ENCODE data around the gene TSEN54. TPM values are rescaled to one million over a fixed set of nuclear protein-coding genes. Genes with fewer than 3 reads are reported as not detected.

TSEN54 gene
- total RNA-seq, 1 experiment from 2014 or later = 44.5 TPM

DNA sequence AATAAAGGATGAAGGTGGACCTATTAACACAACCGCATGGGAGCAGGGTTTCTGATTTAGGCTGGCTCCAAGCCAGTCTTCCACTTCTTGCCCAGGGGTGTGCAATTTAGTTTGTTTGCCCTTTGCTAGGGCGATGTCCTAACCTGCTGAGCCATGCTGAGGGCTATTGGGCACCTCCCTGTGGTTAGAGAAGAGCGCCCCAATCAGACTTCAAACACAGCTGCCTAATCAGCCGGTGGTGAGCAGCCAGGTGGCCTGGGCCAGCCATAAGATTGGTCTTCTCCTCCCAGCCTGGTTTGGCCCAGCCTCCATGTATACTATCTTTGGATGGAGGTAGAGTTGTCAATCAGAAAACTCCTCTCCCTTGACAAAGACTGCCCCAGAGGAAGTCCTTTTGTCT is 44.2 kb upstream of the TSEN54 start:
- Histone ChIP-seq H3K79me2 (ENCODE audit: insufficient read depth, low read length) (no peaks in the 10 kb centered on the region), H3K56ac (ENCODE audit: insufficient read length, low read depth, low read length) (no peak overlapping the region), H2BK20ac (ENCODE audit: low read depth, low read length, poor library complexity, severe bottlenecking) (no peak overlapping the region), H3K4me1 (ENCODE audit: insufficient read depth, low read length) (no peaks in the 10 kb centered on the region), H2BK12ac (ENCODE audit: insufficient read length, low read depth, low read length) (no peak overlapping the region), H3K27me3 (ENCODE audit: insufficient read depth, low read length) (no peaks in the 10 kb centered on the region), H3T11ph (ENCODE audit: low read length) (no peak overlapping the region), H4K8ac (replicated peaks; ENCODE audit: insufficient read length, low read depth, low read length) (no peak overlapping the region), H3K23me2 (ENCODE audit: insufficient read length, low read depth, low read length, poor library complexity, severe bottlenecking) (no peaks in the 10 kb centered on the region), H3K23ac (ENCODE audit: insufficient read length, low read depth, low read length) (no peak overlapping the region), H2AFZ (ENCODE audit: low read length) (no peak overlapping the region), H3K4ac (ENCODE audit: low read depth, low read length) (no peak overlapping the region), H3K27ac (ENCODE audit: insufficient read length, low read depth, low read length) (no peak overlapping the region), H3K79me1 (ENCODE audit: insufficient read depth, low read depth, low read length, poor library complexity, severe bottlenecking) (no peaks in the 10 kb centered on the region), H3K9me3 (ENCODE audit: control insufficient read depth, low read depth, low read length) (no peaks in the 10 kb centered on the region), H3K9ac (ENCODE audit: extremely low read depth, insufficient read length, low read length) (no peak overlapping the region), H3K14ac (ENCODE audit: insufficient read depth, low read length) (no peak overlapping the region), H2BK15ac (ENCODE audit: low read depth, low read length) (no peak overlapping the region), H2BK120ac (ENCODE audit: low read depth, low read length, poor library complexity, severe bottlenecking) (no peak overlapping the region), H4K5ac (ENCODE audit: insufficient read length, low read depth, low read length) (no peak overlapping the region), H4K91ac (ENCODE audit: insufficient read length, low read depth, low read length) (no peak overlapping the region), H2BK5ac (ENCODE audit: insufficient read length, low read length) (no peak overlapping the region), H3K18ac (ENCODE audit: insufficient read length, low read depth, low read length) (no peak overlapping the region), H2AK5ac (ENCODE audit: insufficient read length, low read length) (no peak overlapping the region), H3K4me2 (ENCODE audit: insufficient read depth, insufficient read length, low read length) (no peak overlapping the region), H4K20me1 (ENCODE audit: control insufficient read depth, insufficient read depth, insufficient read length) (no peaks in the 10 kb centered on the region)
- H3K4me1 Mint-ChIP-seq = 0 out of 4 replicates have a peak, but pooled peaks cover 0 to 2% of the 10 kb centered on the region in 2 experiments
- no peaks in the 10 kb centered on the region for H3K27me3 Mint-ChIP-seq (ENCODE audit: low read depth)
- no peaks in the 10 kb centered on the region for H3K9me3 Mint-ChIP-seq
- no peak for DNase-seq
- TF ChIP-seq, protein P1, sequence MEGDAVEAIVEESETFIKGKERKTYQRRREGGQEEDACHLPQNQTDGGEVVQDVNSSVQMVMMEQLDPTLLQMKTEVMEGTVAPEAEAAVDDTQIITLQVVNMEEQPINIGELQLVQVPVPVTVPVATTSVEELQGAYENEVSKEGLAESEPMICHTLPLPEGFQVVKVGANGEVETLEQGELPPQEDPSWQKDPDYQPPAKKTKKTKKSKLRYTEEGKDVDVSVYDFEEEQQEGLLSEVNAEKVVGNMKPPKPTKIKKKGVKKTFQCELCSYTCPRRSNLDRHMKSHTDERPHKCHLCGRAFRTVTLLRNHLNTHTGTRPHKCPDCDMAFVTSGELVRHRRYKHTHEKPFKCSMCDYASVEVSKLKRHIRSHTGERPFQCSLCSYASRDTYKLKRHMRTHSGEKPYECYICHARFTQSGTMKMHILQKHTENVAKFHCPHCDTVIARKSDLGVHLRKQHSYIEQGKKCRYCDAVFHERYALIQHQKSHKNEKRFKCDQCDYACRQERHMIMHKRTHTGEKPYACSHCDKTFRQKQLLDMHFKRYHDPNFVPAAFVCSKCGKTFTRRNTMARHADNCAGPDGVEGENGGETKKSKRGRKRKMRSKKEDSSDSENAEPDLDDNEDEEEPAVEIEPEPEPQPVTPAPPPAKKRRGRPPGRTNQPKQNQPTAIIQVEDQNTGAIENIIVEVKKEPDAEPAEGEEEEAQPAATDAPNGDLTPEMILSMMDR (conservative IDR thresholded peaks at IDR 0.05) = no peak
- H3K27ac Mint-ChIP-seq = no peak overlapping the region
- peaks cover 4 to 22% (median 14%) of the 10 kb centered on the region in 3 experiments; a peak in 5 of 7 replicates for H3K36me3 Mint-ChIP-seq (ENCODE audit: insufficient read depth in 1 of 3, low read depth in 3 of 3)
- WGBS (ENCODE audit: extremely low coverage, insufficient read length, low lambda C conversion rate) = no CpG with 5 or more reads among the region's 4 CpGs
- no peak overlapping the region for H3K4me3 Mint-ChIP-seq

Measured in H9 (cell line).